ENCODE results near the gene EMCN.
"Not testable (repeated sequence)": the region's sequence is repeated elsewhere in the genome, so short reads cannot be mapped to it uniquely, and the experiment has no call there.

EMCN gene

GRCh38 chr4:100517864-100518341 is at the start of gene EMCN:
TSS of gene EMCN (minus strand) at chr4:100518022. CDS start at chr4:100517914, 108 bp downstream.
- H3K4me1 ChIP-seq (ENCODE audit: insufficient read depth, low read length) = no peaks in the 10 kb centered on the region
- H3K27me3 ChIP-seq (ENCODE audit: insufficient read depth, low read length) = no peaks in the 10 kb centered on the region
- H3K9me3 ChIP-seq (ENCODE audit: low read length) = no peaks in the 10 kb centered on the region
- no peaks in the 10 kb centered on the region for H3K36me3 ChIP-seq (ENCODE audit: insufficient read depth, low read length)
- H3K4me3 ChIP-seq (ENCODE audit: low read length) = no peak within 1 kb of the TSS
- peak within 1 kb of the TSS; percentile 37 for H2AFZ ChIP-seq (ENCODE audit: low read depth, low read length)

GRCh38 chr4:100566396-100566795 is 48.6 kb upstream of the EMCN start:
- Histone ChIP-seq H2AFZ (ENCODE audit: low read depth, low read length) (no peak overlapping the region), H3K27me3 (ENCODE audit: insufficient read depth, low read length) (no peaks in the 10 kb centered on the region), H3K4me3 (ENCODE audit: low read length) (no peak overlapping the region), H3K4me1 (ENCODE audit: insufficient read depth, low read length) (no peaks in the 10 kb centered on the region), H3K9me3 (ENCODE audit: low read length) (no peaks in the 10 kb centered on the region), H3K36me3 (ENCODE audit: insufficient read depth, low read length) (no peaks in the 10 kb centered on the region)

GRCh38 chr4:100557306-100557705 is 39.5 kb upstream of the EMCN start:
- H3K4me3 ChIP-seq (ENCODE audit: low read length) = no peak overlapping the region
- no peaks in the 10 kb centered on the region for H3K9me3 ChIP-seq (ENCODE audit: low read length)
- no peaks in the 10 kb centered on the region for H3K27me3 ChIP-seq (ENCODE audit: insufficient read depth, low read length)
- H3K36me3 ChIP-seq (ENCODE audit: insufficient read depth, low read length) = no peaks in the 10 kb centered on the region
- H3K4me1 ChIP-seq (ENCODE audit: insufficient read depth, low read length) = no peaks in the 10 kb centered on the region
- no peak overlapping the region for H2AFZ ChIP-seq (ENCODE audit: low read depth, low read length)

- H2AFZ ChIP-seq (ENCODE audit: low read depth, low read length) = no peak overlapping the region
- no peak overlapping the region for H3K4me3 ChIP-seq (ENCODE audit: low read length)
- no peaks in the 10 kb centered on the region for H3K27me3 ChIP-seq (ENCODE audit: insufficient read depth, low read length)
- H3K9me3 ChIP-seq (ENCODE audit: low read length) = no peaks in the 10 kb centered on the region
- H3K4me1 ChIP-seq (ENCODE audit: insufficient read depth, low read length) = no peaks in the 10 kb centered on the region
- H3K36me3 ChIP-seq (ENCODE audit: insufficient read depth, low read length) = no peaks in the 10 kb centered on the region
These were observed 38.0 kb upstream of the EMCN start for GRCh38 chr4:100555611-100556337.

- Histone ChIP-seq H3K4me1 (ENCODE audit: insufficient read depth, low read length) (no peaks in the 10 kb centered on the region), H2AFZ (ENCODE audit: low read depth, low read length) (no peak overlapping the region), H3K36me3 (ENCODE audit: insufficient read depth, low read length) (no peaks in the 10 kb centered on the region), H3K4me3 (ENCODE audit: low read length) (no peak overlapping the region), H3K27me3 (ENCODE audit: insufficient read depth, low read length) (no peaks in the 10 kb centered on the region), H3K9me3 (ENCODE audit: low read length) (no peaks in the 10 kb centered on the region)
These were observed 30.4 kb upstream of the EMCN start for GRCh38 chr4:100548200-100548560.

GRCh38 chr4:100547541-100548199 is 29.8 kb upstream of the EMCN start:
- no peaks in the 10 kb centered on the region for H3K27me3 ChIP-seq (ENCODE audit: insufficient read depth, low read length)
- no peaks in the 10 kb centered on the region for H3K36me3 ChIP-seq (ENCODE audit: insufficient read depth, low read length)
- no peak overlapping the region for H2AFZ ChIP-seq (ENCODE audit: low read depth, low read length)
- no peaks in the 10 kb centered on the region for H3K4me1 ChIP-seq (ENCODE audit: insufficient read depth, low read length)
- H3K9me3 ChIP-seq (ENCODE audit: low read length) = no peaks in the 10 kb centered on the region
- H3K4me3 ChIP-seq (ENCODE audit: low read length) = no peak overlapping the region

- Histone ChIP-seq H3K36me3 (ENCODE audit: insufficient read depth, low read length) (no peaks in the 10 kb centered on the region), H3K27me3 (ENCODE audit: insufficient read depth, low read length) (no peaks in the 10 kb centered on the region), H2AFZ (ENCODE audit: low read depth, low read length) (no peak overlapping the region), H3K4me3 (ENCODE audit: low read length) (no peak overlapping the region), H3K9me3 (ENCODE audit: low read length) (no peaks in the 10 kb centered on the region), H3K4me1 (ENCODE audit: insufficient read depth, low read length) (no peaks in the 10 kb centered on the region)
These were observed 27.6 kb upstream of the EMCN start for GRCh38 chr4:100545427-100545826.

GRCh38 chr4:100540131-100540530 is 22.3 kb upstream of the EMCN start:
- Histone ChIP-seq H3K4me3 (ENCODE audit: low read length) (no peak overlapping the region), H3K27me3 (ENCODE audit: insufficient read depth, low read length) (no peaks in the 10 kb centered on the region), H2AFZ (ENCODE audit: low read depth, low read length) (no peak overlapping the region), H3K36me3 (ENCODE audit: insufficient read depth, low read length) (no peaks in the 10 kb centered on the region), H3K4me1 (ENCODE audit: insufficient read depth, low read length) (no peaks in the 10 kb centered on the region), H3K9me3 (ENCODE audit: low read length) (no peaks in the 10 kb centered on the region)

- no peaks in the 10 kb centered on the region for H3K9me3 ChIP-seq (ENCODE audit: low read length)
- H3K36me3 ChIP-seq (ENCODE audit: insufficient read depth, low read length) = no peaks in the 10 kb centered on the region
- H3K4me1 ChIP-seq (ENCODE audit: insufficient read depth, low read length) = no peaks in the 10 kb centered on the region
- H3K4me3 ChIP-seq (ENCODE audit: low read length) = no peak overlapping the region
- H3K27me3 ChIP-seq (ENCODE audit: insufficient read depth, low read length) = no peaks in the 10 kb centered on the region
- no peak overlapping the region for H2AFZ ChIP-seq (ENCODE audit: low read depth, low read length)
These were observed 21.9 kb upstream of the EMCN start for GRCh38 chr4:100539706-100540105.

- Histone ChIP-seq H3K27me3 (ENCODE audit: insufficient read depth, low read length) (no peaks in the 10 kb centered on the region), H3K4me3 (ENCODE audit: low read length) (no peak overlapping the region), H3K36me3 (ENCODE audit: insufficient read depth, low read length) (no peaks in the 10 kb centered on the region), H2AFZ (ENCODE audit: low read depth, low read length) (no peak overlapping the region), H3K4me1 (ENCODE audit: insufficient read depth, low read length) (no peaks in the 10 kb centered on the region), H3K9me3 (ENCODE audit: low read length) (no peaks in the 10 kb centered on the region)
These were observed 15.9 kb upstream of the EMCN start for GRCh38 chr4:100533741-100534140.

GRCh38 chr4:100530161-100530560 is 12.3 kb upstream of the EMCN start:
- H2AFZ ChIP-seq (ENCODE audit: low read depth, low read length); H3K27me3 ChIP-seq (ENCODE audit: insufficient read depth, low read length); H3K9me3 ChIP-seq (ENCODE audit: low read length); H3K4me1 ChIP-seq (ENCODE audit: insufficient read depth, low read length); H3K36me3 ChIP-seq (ENCODE audit: insufficient read depth, low read length); H3K4me3 ChIP-seq (ENCODE audit: low read length): not testable (repeated sequence)

- H3K27me3 ChIP-seq (ENCODE audit: insufficient read depth, low read length) = no peaks in the 10 kb centered on the region
- no peak overlapping the region for H3K4me3 ChIP-seq (ENCODE audit: low read length)
- no peaks in the 10 kb centered on the region for H3K9me3 ChIP-seq (ENCODE audit: low read length)
- H2AFZ ChIP-seq (ENCODE audit: low read depth, low read length) = no peak overlapping the region
- no peaks in the 10 kb centered on the region for H3K36me3 ChIP-seq (ENCODE audit: insufficient read depth, low read length)
- H3K4me1 ChIP-seq (ENCODE audit: insufficient read depth, low read length) = no peaks in the 10 kb centered on the region
These were observed 7.9 kb upstream of the EMCN start for GRCh38 chr4:100525686-100526085.

- Histone ChIP-seq H2AFZ (ENCODE audit: low read depth, low read length) (no peak overlapping the region), H3K4me3 (ENCODE audit: low read length) (no peak overlapping the region), H3K36me3 (ENCODE audit: insufficient read depth, low read length) (no peaks in the 10 kb centered on the region), H3K27me3 (ENCODE audit: insufficient read depth, low read length) (no peaks in the 10 kb centered on the region), H3K4me1 (ENCODE audit: insufficient read depth, low read length) (no peaks in the 10 kb centered on the region), H3K9me3 (ENCODE audit: low read length) (no peaks in the 10 kb centered on the region)
These were observed 1.4 kb upstream of the EMCN start for GRCh38 chr4:100519205-100519604.

Data from neuron (in vitro differentiated cells).